Pancreas (tissue), 10 donors: Measurements from ENCODE around the gene MIPEP. TPM values are rescaled to one million over a fixed set of nuclear protein-coding genes. Genes with fewer than 3 reads are reported as not detected.
"Not testable (repeated sequence)": the region's sequence is repeated elsewhere in the genome, so short reads cannot be mapped to it uniquely, and the experiment has no call there.

Experiments used
- ATAC-seq, 4 donors: fragments of 200-7000 bp; cut with Tn5 transposase; one replicate each; pipeline versions ENCODE4 v1.8.0 to v1.9.1; 2020; ENCODE audit warnings: mild to moderate bottlenecking in 4 of 4, moderate library complexity in 4 of 4
- DNase-seq, 6 donors: peaks; one replicate each; pipeline ENCODE4 v3.0.0-alpha.2; 2020
- FAIRE-seq: peaks from 2 replicates; lab custom pipeline; 2012; peaks lifted over from hg19 to GRCh38; lab: Jason Lieb, UNC
- H3K27ac ChIP-seq, 4 donors: fragments of 200-600 bp; sonication (generic); 1 replicate in 3 of 4; 2 replicates in 1 of 4; pipeline versions ENCODE4 v1.5.0 to v1.8.0; 2020
- H3K27me3 ChIP-seq, 4 donors: fragments of 200-600 bp; one replicate each; pipeline ENCODE4 v1.8.0; 2021
- H3K36me3 ChIP-seq, 3 donors: fragments of 200-600 bp; sonication (generic) in 1 of 3; one replicate each; pipeline versions ENCODE4 v1.5.0 to v1.8.0; 2020 to 2021
- H3K4me1 ChIP-seq, 3 donors: fragments of 200-600 bp; one replicate each; pipeline ENCODE4 v1.8.0; 2021
- H3K4me3 ChIP-seq, 4 donors: fragments of 200-600 bp; sonication (generic) in 2 of 4; one replicate each; pipeline versions ENCODE4 v1.5.0 to v1.8.0; 2020 to 2021
- H3K9me3 ChIP-seq, 4 donors: fragments of 200-600 bp; one replicate each; pipeline ENCODE4 v1.8.0; 2021
- CTCF ChIP-seq, 4 donors: fragments of 200-600 bp; sonication (generic) in 3 of 4; IDR thresholded peaks; one replicate each; pipeline versions ENCODE4 v1.5.0 to v1.8.0; 2021; ENCODE audit warnings: antibody characterized with exemption in 4 of 4
- WGBS, 2 donors: extraction: QIAGEN DNeasy Blood & Tissue Kit; methylation state at CpG; one replicate each; pipeline ENCODE4 v1.1.7; 2013; 5-methylcytosine and 5-hydroxymethylcytosine counted together
- intact Hi-C, 3 donors: fragments of 100-400 bp; cut with DNase I; formaldehyde crosslinking; loops; one replicate each; pipeline versions ENCODE4 v1.11.1 to v1.14.2; 2022
- polyA plus RNA-seq, 2 donors: library from polyadenylated mRNA; stranded (reverse); fragments of 200-250 nt; gene quantifications; one replicate each; pipeline ENCODE4 v1.2.3, GENCODE V29; 2013
- total RNA-seq, 6 donors: library from RNA; stranded (reverse); fragmentation: NEBNext Ultra II Directional in 4 of 6; extraction: Animal tissue kit (Norgen Biotek cat#: 25700) in 4 of 6; gene quantifications; one replicate each; pipeline versions ENCODE4 v1.2.1 to v1.2.4, GENCODE V29; 2021 to 2023
- donor health status: healthy with polysubstance abuse.
- donor health status: DM: no; HTN: no; CAD: no; lungs with moderate emphysema.
- donor health status: DM: no; HTN: no; CAD: no.
- donor health status: control.
- donor health status: control.
- donor health status: Bipolar disorder and iron deficiency.
- donor health status: DM: yes; HTN: yes; CAD: no.
- donor health status: DM: no; HTN: no; CAD: no.
- donor health status: DM: no; HTN: no; CAD: no.
- donor health status: DM: yes; HTN: yes; CAD: no.

The MIPEP gene
- total and polyA plus RNA-seq, 8 donors = 8.0 to 12.8 (median 10.6) TPM

- WGBS, 2 donors = 13 to 17% methylated on average over 44 to 67 of the region's 67 CpGs
Observed at GRCh38 chr13:23902975-23903905, 14.0 kb upstream of the MIPEP start.

DNA sequence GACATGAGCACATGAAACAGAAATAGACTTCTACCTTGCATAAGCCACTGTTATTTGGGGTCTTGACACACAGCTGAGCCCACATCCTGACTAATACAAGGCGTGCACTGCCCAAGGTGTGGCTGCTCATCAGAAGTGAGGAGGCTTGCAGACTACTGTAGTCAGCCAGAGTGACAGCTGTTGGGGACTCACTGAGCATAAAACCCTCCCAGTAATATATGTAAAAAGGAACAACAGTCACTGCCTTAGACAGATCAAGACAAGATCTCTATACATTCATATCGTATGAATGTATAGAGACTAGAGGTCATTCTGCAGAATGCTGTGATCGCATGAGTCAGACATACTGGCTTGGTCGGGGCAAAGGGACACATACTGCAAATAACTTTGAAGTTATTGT, 12.2 kb upstream of the MIPEP start:
- intact Hi-C loops = no loop called here
- no peak for DNase-seq
- WGBS, 2 donors = 69 to 90% methylated on average over 4 of the region's 4 CpGs
- Histone ChIP-seq H3K36me3 (no peaks in the 10 kb centered on the region), H3K4me1 (peaks cover 0 to 6% (median 6%) of the 10 kb centered on the region in 3 donors), H3K9me3 (no peaks in the 10 kb centered on the region), H3K27me3 (peaks cover 0 to 17% (median 3%) of the 10 kb centered on the region in 4 donors), H3K27ac (no peak overlapping the region), H3K4me3 (no peak overlapping the region)
- FAIRE-seq = no peak
- no peak for ATAC-seq
- TF ChIP-seq CTCF (IDR thresholded peaks at IDR 0.05) = no peak

More at GRCh38 chr13:23902975-23903905, 14.0 kb upstream of the MIPEP start:
- no peaks in the 10 kb centered on the region for H3K36me3 ChIP-seq
- DNase-seq (peak in 2 of 6 donors; percentile 59 to 63), FAIRE-seq (no peak), ATAC-seq (peak in 3 of 4 donors; percentile 11 to 47 (median 39))
- peaks cover 0 to 17% (median 3%) of the 10 kb centered on the region in 4 donors for H3K27me3 ChIP-seq
- no peak overlapping the region for H3K27ac ChIP-seq
- H3K9me3 ChIP-seq = no peaks in the 10 kb centered on the region
- peaks cover 0 to 6% (median 6%) of the 10 kb centered on the region in 3 donors for H3K4me1 ChIP-seq
- no peak for TF ChIP-seq CTCF (IDR thresholded peaks at IDR 0.05)
- H3K4me3 ChIP-seq = peak overlapping the region in 2 of 4 donors; percentile 2 to 30
- intact Hi-C loops = no loop called here

GRCh38 chr13:23899555-23899954, 10.4 kb upstream of the MIPEP start:
- DNase-seq = peak in 1 of 6 donors; percentile 48
- FAIRE-seq = peak; percentile 53
- intact Hi-C loops = no loop called here
- peaks cover 0 to 6% (median 6%) of the 10 kb centered on the region in 3 donors for H3K4me1 ChIP-seq
- no peak overlapping the region for H3K27ac ChIP-seq
- peak in 3 of 4 donors; percentile 19 to 55 (median 32) for TF ChIP-seq CTCF (IDR thresholded peaks at IDR 0.05)
- peak in 3 of 4 donors; percentile 76 to 83 (median 80) for ATAC-seq
- 16 to 17% methylated on average over 4 of the region's 4 CpGs for WGBS, 2 donors
- H3K27me3 ChIP-seq = peaks cover 0 to 17% (median 3%) of the 10 kb centered on the region in 4 donors
- H3K9me3 ChIP-seq = no peaks in the 10 kb centered on the region
- H3K36me3 ChIP-seq = no peaks in the 10 kb centered on the region
- no peak overlapping the region for H3K4me3 ChIP-seq

DNA sequence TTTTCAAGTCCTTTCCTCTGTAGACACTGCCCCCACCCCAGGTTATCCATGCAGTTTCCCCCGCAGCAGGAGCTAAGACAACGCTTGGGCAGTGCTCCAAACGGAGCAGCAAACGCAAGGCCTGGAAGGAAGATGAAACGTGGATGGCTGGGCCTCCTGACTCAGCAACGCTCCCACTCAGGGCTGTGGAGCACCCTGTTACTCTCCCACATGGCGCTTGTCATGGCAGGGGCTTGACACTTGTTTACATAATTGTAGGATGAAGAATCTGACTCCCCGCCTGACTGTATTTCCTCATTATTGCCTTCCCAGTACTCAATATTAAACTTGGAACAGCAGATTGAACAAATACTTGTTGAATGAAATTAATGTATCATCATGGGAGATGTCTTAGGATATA, 8.9 kb upstream of the MIPEP start:
- Histone ChIP-seq H3K27ac (no peak overlapping the region), H3K9me3 (no peaks in the 10 kb centered on the region), H3K27me3 (peaks cover 0 to 10% (median 3%) of the 10 kb centered on the region in 4 donors), H3K36me3 (no peaks in the 10 kb centered on the region), H3K4me1 (peaks cover 0 to 3% (median under 1%) of the 10 kb centered on the region in 3 donors), H3K4me3 (no peak overlapping the region)
- FAIRE-seq = no peak
- intact Hi-C loops = no loop called here
- DNase-seq = no peak
- ATAC-seq = peak in 1 of 4 donors; percentile 41
- WGBS, 2 donors = 67 to 75% methylated on average over 8 of the region's 8 CpGs
- TF ChIP-seq CTCF (IDR thresholded peaks at IDR 0.05) = no peak

DNA sequence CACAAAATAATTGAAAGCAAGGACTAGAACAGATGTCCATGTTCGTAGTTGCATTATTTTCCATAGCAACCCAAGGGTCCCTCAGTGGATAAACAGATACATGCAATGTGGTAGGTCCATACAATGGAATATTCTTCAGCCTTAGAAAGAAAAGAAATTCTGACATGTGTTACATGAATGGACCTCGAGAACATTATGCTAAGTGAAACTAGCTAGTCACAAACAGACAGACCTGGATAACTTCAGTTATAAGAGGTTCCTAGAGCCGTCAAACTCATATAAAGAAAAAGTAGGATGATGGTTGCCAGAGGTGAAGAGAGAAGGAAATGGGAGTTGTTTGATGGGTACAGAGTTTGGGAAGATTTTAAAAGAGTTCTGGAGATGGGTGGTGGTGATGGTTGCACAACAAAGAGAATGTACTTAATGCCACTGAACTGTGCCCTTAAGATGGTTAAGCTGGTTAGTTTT, 8.3 kb upstream of the MIPEP start, which contains the start of gene C1QTNF9B:
C1QTNF9B (minus strand) TSS at position 51 of the 468 bp plus-strand sequence.
- intact Hi-C loops, DNase-seq, H3K9me3 ChIP-seq, H3K4me3 ChIP-seq, H3K4me1 ChIP-seq, H3K27me3 ChIP-seq, FAIRE-seq, H3K36me3 ChIP-seq, H3K27ac ChIP-seq, ATAC-seq: not testable (repeated sequence)
- 55 to 63% methylated on average over 3 of the region's 3 CpGs for WGBS, 2 donors

GRCh38 chr13:23894746-23895145, 5.5 kb upstream of the MIPEP start:
- FAIRE-seq, DNase-seq, H3K36me3 ChIP-seq, intact Hi-C loops, H3K27ac ChIP-seq, H3K4me3 ChIP-seq, H3K4me1 ChIP-seq, H3K27me3 ChIP-seq, H3K9me3 ChIP-seq, ATAC-seq: not testable (repeated sequence)
- WGBS, 2 donors = 69 to 88% methylated on average over 9 to 12 of the region's 12 CpGs

DNA sequence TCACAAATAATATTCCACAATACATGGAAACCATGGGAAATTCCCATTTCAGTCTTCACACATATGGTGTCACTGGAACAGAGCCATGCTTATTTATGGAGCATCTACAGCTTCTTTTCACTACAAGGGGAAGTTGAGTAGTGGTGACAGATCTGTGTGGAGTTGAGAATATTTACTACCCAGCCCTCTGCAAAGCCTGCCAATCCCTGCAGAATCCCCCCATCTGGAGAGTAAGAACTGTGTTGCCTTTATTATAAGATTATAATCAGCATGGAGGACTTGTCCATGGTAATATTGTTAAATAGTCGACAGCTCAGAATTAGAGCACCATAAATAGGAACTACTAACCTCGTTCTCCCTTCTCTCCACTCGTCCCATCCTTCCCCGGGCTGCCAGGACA, 4.6 kb upstream of the MIPEP start:
- H3K27me3 ChIP-seq, H3K27ac ChIP-seq, ATAC-seq, H3K4me1 ChIP-seq, FAIRE-seq, H3K36me3 ChIP-seq, DNase-seq, H3K4me3 ChIP-seq, H3K9me3 ChIP-seq, intact Hi-C loops: not testable (repeated sequence)
- 50 to 79% methylated on average over 2 to 3 of the region's 4 CpGs for WGBS, 2 donors
